SK-N-SH (cell line): ENCODE data around the gene TFCP2L1.

Experiments used
- CHD2 ChIP-seq: fragments of 150-350 bp; IDR thresholded peaks from 2 replicates; pipeline ENCODE4 v1.6.1; 2018; ENCODE audit warnings: low read length; ENCODE audit not compliant: partially characterized antibody
- CTCF ChIP-seq: fragments of 200-600 bp; sonication (generic); IDR thresholded peaks from 2 replicates; pipeline ENCODE4 v1.6.1; 2017; ENCODE audit warnings: antibody characterized with exemption, mild to moderate bottlenecking, moderate library complexity
- JUND ChIP-seq: IDR thresholded peaks from 2 replicates; pipeline ENCODE4 v1.4.0; 2012
- RAD21 ChIP-seq: IDR thresholded peaks from 2 replicates; pipeline ENCODE4 v1.6.1; 2012; ENCODE audit warnings: mild to moderate bottlenecking, low read length
- TAF1 ChIP-seq: IDR thresholded peaks from 2 replicates; pipeline ENCODE4 v1.6.1; 2012; ENCODE audit warnings: low read depth, mild to moderate bottlenecking, low read length, moderate library complexity, borderline replicate concordance

GRCh38 chr2:121202541-121203310, 82.3 kb downstream of the TFCP2L1 start:
- no peak for TF ChIP-seq RAD21
- no peak for TF ChIP-seq TAF1
- no peak for TF ChIP-seq CTCF
- no peak for TF ChIP-seq JUND
- no peak for TF ChIP-seq CHD2
